HepG2 (cell line): ENCODE measurements around the gene RARRES1. TPM values are rescaled to one million over a fixed set of nuclear protein-coding genes. Genes with fewer than 3 reads are reported as not detected.
A peak's percentile ranks its signal among the peaks of the same experiment; 100 is the strongest.

ENCODE experiments used
- ATAC-seq: fragments of 200-7000 bp; cut with Tn5 transposase; 3 replicates; pipeline ENCODE4 v1.9.1; 2020; ENCODE audit warnings: mild to moderate bottlenecking, moderate library complexity
- BruUV-seq: library from RNA; stranded (reverse); fragments of 400-500 nt; replicated peaks from 2 replicates; lab custom pipeline; 2021; lab: Mats Ljungman, UMichigan
- CTCF ChIA-PET: fragments of 300-600 bp; formaldehyde crosslinking; extraction: SDS; loops from one replicate; lab custom pipeline; 2021; ENCODE audit warnings: low total read pairs, inconsistent platforms, low intra/inter-chr PET ratio; lab: Yijun Ruan, JAX
- POLR2A ChIA-PET: fragments of 350-600 bp; sonication (Branson Sonifier 250); formaldehyde crosslinking; loops from one replicate; lab custom pipeline; 2020; ENCODE audit warnings: antibody characterized with exemption, inconsistent platforms; lab: Yijun Ruan, JAX
- DNase-seq: peaks from one replicate; pipeline ENCODE4 v3.0.0-alpha.2; 2015; ENCODE audit warnings: low spot score
- FAIRE-seq: peaks from 3 replicates; lab custom pipeline; 2011; peaks lifted over from hg19 to GRCh38; lab: Jason Lieb, UNC
- H2AFZ ChIP-seq: one replicate; pipeline ENCODE4 v1.6.1; 2011; ENCODE audit warnings: low read length, inconsistent platforms
- H3K27ac ChIP-seq: fragments of 300-600 bp; 3 replicates; pipeline ENCODE4 v1.8.0; 2011; ENCODE audit warnings: mixed run types, mild to moderate bottlenecking, mixed read lengths, low read length, inconsistent platforms; ENCODE audit not compliant: insufficient read depth; ENCODE audit errors: extremely low read length
- H3K27me3 ChIP-seq, 2 experiments: fragments of 200-600 bp in 1 of 2; 2 replicates in 1 of 2; 3 replicates in 1 of 2; pipeline versions ENCODE4 v1.6.0 to v1.8.0; 2011; ENCODE audit warnings: low read length in 2 of 2, mild to moderate bottlenecking in 2 of 2, moderate library complexity in 2 of 2, inconsistent platforms in 1 of 2; ENCODE audit not compliant: insufficient read depth in 2 of 2, control insufficient read depth in 1 of 2
- H3K36me3 ChIP-seq, 2 experiments: fragments of 200-600 bp in 1 of 2; replicated peaks in 1 of 2; 2 replicates in 1 of 2; 3 replicates in 1 of 2; pipeline versions ENCODE4 v1.5.1 to v1.8.0; 2011; ENCODE audit warnings: low read length in 2 of 2, inconsistent platforms in 1 of 2; ENCODE audit not compliant: insufficient read depth in 2 of 2, control insufficient read depth in 1 of 2
- H3K4me1 ChIP-seq: 2 replicates; pipeline ENCODE4 v1.5.1; 2012; ENCODE audit warnings: low read length, inconsistent platforms; ENCODE audit not compliant: insufficient read depth
- H3K4me2 ChIP-seq: 2 replicates; pipeline ENCODE4 v1.6.0; 2011; ENCODE audit warnings: low read depth, low read length, inconsistent platforms
- H3K4me3 ChIP-seq, 3 experiments: fragments of 200-600 bp in 1 of 3; sonication (generic), shearing (Covaris generic) in 1 of 3; replicated peaks in 1 of 3; 2 replicates each; pipeline ENCODE4 v1.5.1; 2011 to 2016; ENCODE audit warnings: low read length in 3 of 3, inconsistent platforms in 2 of 3, low read depth in 2 of 3, mild to moderate bottlenecking in 2 of 3, control low read depth in 1 of 3, mixed read lengths in 1 of 3; ENCODE audit not compliant: insufficient read depth in 1 of 3
- H3K79me2 ChIP-seq: one replicate; pipeline ENCODE4 v1.6.1; 2011; ENCODE audit warnings: low read length, inconsistent platforms; ENCODE audit not compliant: insufficient read depth
- H3K9ac ChIP-seq: 2 replicates; pipeline ENCODE4 v1.6.0; 2011; ENCODE audit warnings: mild to moderate bottlenecking, low read depth, low read length, inconsistent platforms; ENCODE audit not compliant: insufficient read depth
- H3K9me3 ChIP-seq: 2 replicates; pipeline ENCODE4 v1.5.1; 2012; ENCODE audit warnings: mild to moderate bottlenecking, low read length
- H4K20me1 ChIP-seq: 2 replicates; pipeline ENCODE4 v1.6.0; 2011; ENCODE audit warnings: inconsistent platforms, mild to moderate bottlenecking, low read length, moderate library complexity; ENCODE audit not compliant: insufficient read depth
- MAFF ChIP-seq: IDR thresholded peaks from 2 replicates; pipeline ENCODE4 v1.6.1; 2011; ENCODE audit warnings: low read depth, low read length, improper control_type of control experiment
- MAFK ChIP-seq, 2 experiments: IDR thresholded peaks in 1 of 2; conservative IDR thresholded peaks in 1 of 2; 2 replicates each; pipeline ENCODE4 v1.6.1; 2011; ENCODE audit warnings: improper control_type of control experiment in 2 of 2, low read length in 2 of 2
- MYC ChIP-seq: sonication (generic); formaldehyde crosslinking; IDR thresholded peaks from 2 replicates; pipeline ENCODE4 v1.9.0; 2021; ENCODE audit warnings: missing genetic modification reagents, borderline replicate concordance
- ZNF343 ChIP-seq: sonication (generic); formaldehyde crosslinking; IDR thresholded peaks from 2 replicates; pipeline ENCODE4 v1.4.0; 2020; ENCODE audit warnings: mild to moderate bottlenecking, missing genetic modification reagents
- WGBS: methylation state at CpG from one replicate; pipeline ENCODE4 v1.1.6; 2017; ENCODE audit warnings: low lambda C conversion rate; 5-methylcytosine and 5-hydroxymethylcytosine counted together
- in situ Hi-C: cut with HindIII; loops from 2 replicates; pipeline ENCODE4 v1.10.0; 2017; ENCODE audit warnings: low pct_unique_long_range_greater_than_20kb; ENCODE audit not compliant: extremely low pct_ligation_motif_present
- intact Hi-C: fragments of 100-400 bp; cut with micrococcal nuclease; formaldehyde crosslinking; loops from one replicate; pipeline ENCODE4 v1.10.0; 2022; ENCODE audit not compliant: unreplicated experiment
- polyA plus RNA-seq, 8 experiments: library from polyadenylated mRNA; depleted of rRNA in 3 of 8; stranded (reverse) in 7 of 8; unstranded in 1 of 8; fragments of >200 nt; fragmentation: Illumina TruSeq in 4 of 8; extraction: Trizol in 4 of 8; gene quantifications; 2 replicates each; pipeline versions ENCODE4 v1.2.1 to v1.2.3, GENCODE V29; 2011 to 2016; ENCODE audit warnings: low read depth in 4 of 8, missing spikeins in 1 of 8, mixed read lengths in 1 of 8; ENCODE audit not compliant: insufficient read depth in 1 of 8
- total RNA-seq, 5 experiments: library from RNA; depleted of rRNA; stranded (reverse); fragments of >200 nt; fragmentation: Illumina TruSeq; extraction: Trizol; gene quantifications; 2 replicates each; pipeline ENCODE4 v1.2.3, GENCODE V29; 2016; ENCODE audit warnings: low read depth in 1 of 5
- TF ChIP-seq, protein P1 (sequence below): fragments of 450-650 bp; IDR thresholded peaks from 2 replicates; pipeline ENCODE4 v1.6.1; 2017; ENCODE audit warnings: mild to moderate bottlenecking

The RARRES1 gene
- total and polyA plus RNA-seq, 2 of the 13 experiments (the other 11 are each of a cell fraction or from before 2014, with no cell fraction given): not detected

DNA sequence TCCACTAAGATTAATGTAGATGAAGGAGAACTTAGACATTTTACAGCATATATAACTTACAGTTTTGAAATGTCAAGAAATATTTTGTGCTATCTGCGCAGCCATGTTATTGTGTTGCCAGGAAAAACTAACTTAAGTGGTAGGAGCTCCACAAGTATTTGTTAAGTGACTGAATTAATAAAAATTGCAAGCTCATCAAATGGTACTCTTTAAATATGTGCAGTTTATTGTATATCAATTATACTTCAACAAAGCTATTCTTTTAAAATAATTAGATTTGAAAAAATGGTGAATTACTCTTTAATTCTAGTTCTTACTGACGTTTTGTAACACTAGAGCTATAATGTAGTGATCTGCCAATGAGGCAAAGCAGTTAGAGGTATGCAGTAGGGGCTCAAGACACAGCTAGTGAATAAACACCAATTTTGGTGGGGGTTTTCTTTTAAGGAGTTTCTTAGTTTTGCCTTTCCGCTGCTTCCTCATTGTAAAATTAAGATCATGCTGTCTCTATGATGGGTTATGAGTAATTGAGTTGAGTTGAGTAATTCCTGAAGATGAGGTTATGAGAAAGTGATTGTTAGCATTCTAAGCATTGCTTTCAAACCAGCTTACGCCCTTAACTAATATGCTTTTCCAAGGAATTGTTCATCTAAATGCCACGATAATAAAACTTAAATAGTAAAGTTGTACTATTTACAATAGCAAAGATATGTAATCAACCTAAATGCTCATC, 48.9 kb downstream of the RARRES1 start:
- peak; percentile 77 for TF ChIP-seq MAFF
- TF ChIP-seq, protein P1, sequence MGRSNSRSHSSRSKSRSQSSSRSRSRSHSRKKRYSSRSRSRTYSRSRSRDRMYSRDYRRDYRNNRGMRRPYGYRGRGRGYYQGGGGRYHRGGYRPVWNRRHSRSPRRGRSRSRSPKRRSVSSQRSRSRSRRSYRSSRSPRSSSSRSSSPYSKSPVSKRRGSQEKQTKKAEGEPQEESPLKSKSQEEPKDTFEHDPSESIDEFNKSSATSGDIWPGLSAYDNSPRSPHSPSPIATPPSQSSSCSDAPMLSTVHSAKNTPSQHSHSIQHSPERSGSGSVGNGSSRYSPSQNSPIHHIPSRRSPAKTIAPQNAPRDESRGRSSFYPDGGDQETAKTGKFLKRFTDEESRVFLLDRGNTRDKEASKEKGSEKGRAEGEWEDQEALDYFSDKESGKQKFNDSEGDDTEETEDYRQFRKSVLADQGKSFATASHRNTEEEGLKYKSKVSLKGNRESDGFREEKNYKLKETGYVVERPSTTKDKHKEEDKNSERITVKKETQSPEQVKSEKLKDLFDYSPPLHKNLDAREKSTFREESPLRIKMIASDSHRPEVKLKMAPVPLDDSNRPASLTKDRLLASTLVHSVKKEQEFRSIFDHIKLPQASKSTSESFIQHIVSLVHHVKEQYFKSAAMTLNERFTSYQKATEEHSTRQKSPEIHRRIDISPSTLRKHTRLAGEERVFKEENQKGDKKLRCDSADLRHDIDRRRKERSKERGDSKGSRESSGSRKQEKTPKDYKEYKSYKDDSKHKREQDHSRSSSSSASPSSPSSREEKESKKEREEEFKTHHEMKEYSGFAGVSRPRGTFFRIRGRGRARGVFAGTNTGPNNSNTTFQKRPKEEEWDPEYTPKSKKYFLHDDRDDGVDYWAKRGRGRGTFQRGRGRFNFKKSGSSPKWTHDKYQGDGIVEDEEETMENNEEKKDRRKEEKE: no peak
- no peak for TF ChIP-seq MYC (CRISPR knock-in tag)
- TF ChIP-seq MAFK (conservative IDR thresholded peaks at IDR 0.05 in 1 of 2, IDR thresholded peaks at IDR 0.05 in 1 of 2; ENCODE audit: low read length in 2 of 2): peak; percentile 63 to 88
- TF ChIP-seq ZNF343 (CRISPR knock-in tag): no peak
- intact Hi-C loops: no loop called here
- no peaks in the 10 kb centered on the region for H4K20me1 ChIP-seq
- in situ Hi-C loops: no loop called here
- H3K36me3 ChIP-seq: peaks cover 1 to 5% of the 10 kb centered on the region in 2 experiments; a peak in 3 of 5 replicates
- BruUV-seq: no TSS peak
- H3K4me2 ChIP-seq: no peak overlapping the region
- 95% methylated on average over 5 of the region's 5 CpGs for WGBS
- no peak overlapping the region for H2AFZ ChIP-seq
- no peaks in the 10 kb centered on the region for H3K79me2 ChIP-seq
- no peaks in the 10 kb centered on the region for H3K9me3 ChIP-seq
- H3K4me3 ChIP-seq: no peak overlapping the region
- H3K4me1 ChIP-seq: no peaks in the 10 kb centered on the region
- H3K9ac ChIP-seq: no peak overlapping the region
- POLR2A ChIA-PET: no interaction called here
- DNase-seq: no peak
- ATAC-seq: no peak
- no peak for FAIRE-seq
- no peak overlapping the region for H3K27ac ChIP-seq
- H3K27me3 ChIP-seq: no peaks in the 10 kb centered on the region
- CTCF ChIA-PET: no interaction called here
